GM21390 (cell line): ENCODE data around the gene GSPT2.
"Not testable (repeated sequence)": the region's sequence is repeated elsewhere in the genome, so short reads cannot be mapped to it uniquely, and the experiment has no call there.

ENCODE experiments used
- ATAC-seq: cut with Tn5 transposase; IDR thresholded peaks from one replicate; pipeline ENCODE4 v1.9.1; 2021; ENCODE audit not compliant: unreplicated experiment

The GSPT2 gene

GRCh38 chrX:51743179-51743957, at the start of gene GSPT2:
Gene GSPT2, plus strand, starts transcription at chrX:51743442. Its CDS starts 185 bp downstream, at chrX:51743627.
- peak; percentile 96 for ATAC-seq

- ATAC-seq: no peak
Observed at GRCh38 chrX:51694254-51694653, 49.0 kb upstream of the GSPT2 start.

- ATAC-seq: no peak
Observed at GRCh38 chrX:51697397-51697796, 45.8 kb upstream of the GSPT2 start.

GRCh38 chrX:51710277-51711164, 32.7 kb upstream of the GSPT2 start, which contains the start of gene CENPVL1:
Gene CENPVL1, plus strand, starts transcription at chrX:51710512. Its CDS starts 0 bp downstream, at chrX:51710512.
- ATAC-seq: not testable (repeated sequence)

GRCh38 chrX:51712943-51713647, 30.1 kb upstream of the GSPT2 start:
- not testable (repeated sequence) for ATAC-seq

GRCh38 chrX:51728202-51728601, 15.0 kb upstream of the GSPT2 start:
- no peak for ATAC-seq

- no peak for ATAC-seq
Observed at GRCh38 chrX:51737091-51737490, 6.2 kb upstream of the GSPT2 start.

GRCh38 chrX:51742586-51742985, 656 bp upstream of the GSPT2 start:
- ATAC-seq: no peak

- ATAC-seq: no peak
Observed at GRCh38 chrX:51747671-51748070, 4.4 kb downstream of the GSPT2 start.

GRCh38 chrX:51759055-51759839, 16.0 kb downstream of the GSPT2 start:
- no peak for ATAC-seq

- ATAC-seq: no peak
Observed at GRCh38 chrX:51760657-51761056, 17.4 kb downstream of the GSPT2 start.

GRCh38 chrX:51766546-51766945, 23.3 kb downstream of the GSPT2 start:
- no peak for ATAC-seq

- ATAC-seq: no peak
Observed at GRCh38 chrX:51776851-51777250, 33.6 kb downstream of the GSPT2 start.

- no peak for ATAC-seq
Observed at GRCh38 chrX:51779306-51779705, 36.1 kb downstream of the GSPT2 start.

- no peak for ATAC-seq
Observed at GRCh38 chrX:51795136-51795535, 51.9 kb downstream of the GSPT2 start.
